ENCODE data around the gene KDM4B.
A peak's percentile ranks its signal among the peaks of the same experiment; 100 is the strongest.
"Not testable (repeated sequence)": the region's sequence is repeated elsewhere in the genome, so short reads cannot be mapped to it uniquely, and the experiment has no call there.

KDM4B gene

GRCh38 chr19:5186293-5187050, 217.6 kb downstream of the KDM4B start:
- peak; percentile 92 for DNase-seq

- no peak for DNase-seq
Observed at GRCh38 chr19:5188548-5189317, 219.8 kb downstream of the KDM4B start.

DNA sequence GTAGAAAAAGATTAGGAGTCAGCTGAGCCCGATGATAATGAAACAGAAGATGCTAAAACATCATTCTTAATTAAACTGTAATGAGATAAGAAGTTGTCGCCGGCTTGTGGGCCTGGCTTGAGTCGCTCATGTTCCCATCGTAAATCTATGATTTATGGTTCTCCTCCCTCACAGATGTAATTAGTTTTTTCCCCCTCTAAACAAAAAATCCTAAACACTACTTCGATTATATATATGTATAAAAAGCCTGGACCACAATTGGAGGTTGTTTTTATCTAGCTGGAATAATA, 220.3 kb downstream of the KDM4B start:
- no peak for DNase-seq

- peak; percentile 40 for DNase-seq
Observed at GRCh38 chr19:5191091-5191490, 222.2 kb downstream of the KDM4B start.

DNA sequence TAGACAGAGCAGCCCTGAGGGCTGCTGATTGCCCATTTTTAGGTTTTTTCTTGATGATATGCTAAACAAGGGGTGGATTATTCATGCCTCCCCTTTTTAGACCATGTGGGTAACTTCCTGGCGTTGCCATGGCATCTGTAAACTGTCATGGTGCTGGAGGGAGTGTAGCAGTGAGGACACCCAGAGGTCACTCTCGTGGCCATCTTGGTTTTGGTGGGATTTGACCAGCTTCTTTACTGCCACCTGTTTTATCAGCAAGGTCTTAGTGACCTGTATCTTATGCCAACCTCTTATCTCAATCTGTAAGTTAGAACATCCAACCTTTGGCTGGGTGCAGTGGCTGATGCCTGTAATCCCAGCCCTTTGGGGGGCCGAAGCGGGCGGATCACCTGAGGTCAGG, 223.7 kb downstream of the KDM4B start:
- DNase-seq: no peak

GRCh38 chr19:5193192-5193591, 224.3 kb downstream of the KDM4B start:
- DNase-seq: no peak

- no peak for DNase-seq
Observed at GRCh38 chr19:5194641-5195040, 225.7 kb downstream of the KDM4B start.

GRCh38 chr19:5195587-5195986, 226.7 kb downstream of the KDM4B start:
- not testable (repeated sequence) for DNase-seq

- DNase-seq: no peak
Observed at GRCh38 chr19:5196832-5197231, 227.9 kb downstream of the KDM4B start.

- DNase-seq: no peak
Observed at GRCh38 chr19:5200844-5201243, 231.9 kb downstream of the KDM4B start.

GRCh38 chr19:5202553-5202952, 233.6 kb downstream of the KDM4B start:
- no peak for DNase-seq

All from fibroblast of upper back skin (primary cell).